ENCODE data around the gene RHBG.
A peak's percentile ranks its signal among the peaks of the same experiment; 100 is the strongest.
"Not testable (repeated sequence)": the region's sequence is repeated elsewhere in the genome, so short reads cannot be mapped to it uniquely, and the experiment has no call there.

Gene RHBG

GRCh38 chr1:156347331-156347730, 21.7 kb upstream of the RHBG start:
- H3K4me3 ChIP-seq (ENCODE audit: low read depth, low read length), result no peak overlapping the region
- DNase-seq (ENCODE audit: low read depth), result no peak
- TF ChIP-seq MAX (IDR thresholded peaks at IDR 0.05; ENCODE audit: low read depth, low read length) (no peak), CTCF (IDR thresholded peaks at IDR 0.05; ENCODE audit: low read depth, low read length) (no peak), MYC (IDR thresholded peaks at IDR 0.05; ENCODE audit: low read depth, low read length) (no peak), POLR2A (IDR thresholded peaks at IDR 0.05; ENCODE audit: extremely low read depth, insufficient read length) (no peak)

- H3K4me3 ChIP-seq (ENCODE audit: low read depth, low read length), result not testable (repeated sequence)
Measured at GRCh38 chr1:156352481-156352880, 16.5 kb upstream of the RHBG start.

GRCh38 chr1:156356262-156356874, 12.6 kb upstream of the RHBG start:
- no peak for TF ChIP-seq MAX (IDR thresholded peaks at IDR 0.05; ENCODE audit: low read depth, low read length)
- no peak for TF ChIP-seq CTCF (IDR thresholded peaks at IDR 0.05; ENCODE audit: low read depth, low read length)
- TF ChIP-seq POLR2A (IDR thresholded peaks at IDR 0.05; ENCODE audit: extremely low read depth, insufficient read length), result no peak
- TF ChIP-seq MYC (IDR thresholded peaks at IDR 0.05; ENCODE audit: low read depth, low read length), result no peak
- no peak overlapping the region for H3K4me3 ChIP-seq (ENCODE audit: low read depth, low read length)
- DNase-seq (ENCODE audit: low read depth), result no peak

More at GRCh38 chr1:156352481-156352880, 16.5 kb upstream of the RHBG start:
- DNase-seq (ENCODE audit: low read depth), result not testable (repeated sequence)

GRCh38 chr1:156356875-156357534, 12.0 kb upstream of the RHBG start:
- DNase-seq (ENCODE audit: low read depth), result peak; percentile 65
- no peak overlapping the region for H3K4me3 ChIP-seq (ENCODE audit: low read depth, low read length)
- TF ChIP-seq CTCF (IDR thresholded peaks at IDR 0.05; ENCODE audit: low read depth, low read length) (peak; percentile 93), MAX (IDR thresholded peaks at IDR 0.05; ENCODE audit: low read depth, low read length) (no peak)

GRCh38 chr1:156357977-156358376, 11.0 kb upstream of the RHBG start:
- no peak for TF ChIP-seq POLR2A (IDR thresholded peaks at IDR 0.05; ENCODE audit: extremely low read depth, insufficient read length)
- TF ChIP-seq MAX (IDR thresholded peaks at IDR 0.05; ENCODE audit: low read depth, low read length), result no peak
- no peak for TF ChIP-seq MYC (IDR thresholded peaks at IDR 0.05; ENCODE audit: low read depth, low read length)
- no peak for TF ChIP-seq CTCF (IDR thresholded peaks at IDR 0.05; ENCODE audit: low read depth, low read length)
- no peak overlapping the region for H3K4me3 ChIP-seq (ENCODE audit: low read depth, low read length)
- DNase-seq (ENCODE audit: low read depth), result no peak

GRCh38 chr1:156358641-156359040, 10.4 kb upstream of the RHBG start:
- H3K4me3 ChIP-seq (ENCODE audit: low read depth, low read length), result no peak overlapping the region
- TF ChIP-seq POLR2A (IDR thresholded peaks at IDR 0.05; ENCODE audit: extremely low read depth, insufficient read length), result no peak
- no peak for TF ChIP-seq MYC (IDR thresholded peaks at IDR 0.05; ENCODE audit: low read depth, low read length)
- no peak for DNase-seq (ENCODE audit: low read depth)

- no peak for DNase-seq (ENCODE audit: low read depth)
- H3K4me3 ChIP-seq (ENCODE audit: low read depth, low read length), result no peak overlapping the region
- TF ChIP-seq MAX (IDR thresholded peaks at IDR 0.05; ENCODE audit: low read depth, low read length) (no peak), POLR2A (IDR thresholded peaks at IDR 0.05; ENCODE audit: extremely low read depth, insufficient read length) (no peak), MYC (IDR thresholded peaks at IDR 0.05; ENCODE audit: low read depth, low read length) (no peak), CTCF (IDR thresholded peaks at IDR 0.05; ENCODE audit: low read depth, low read length) (no peak)
Measured at GRCh38 chr1:156359249-156359648, 9.8 kb upstream of the RHBG start.

All from NB4 (cell line).